AG20443 (cell line): ENCODE data around the gene USP40.
A peak's percentile ranks its signal among the peaks of the same experiment; 100 is the strongest.

Experiments used
- DNase-seq: peaks from one replicate; pipeline ENCODE4 v3.0.0; 2012; ENCODE audit warnings: low spot score, mixed read lengths

USP40 gene

DNA sequence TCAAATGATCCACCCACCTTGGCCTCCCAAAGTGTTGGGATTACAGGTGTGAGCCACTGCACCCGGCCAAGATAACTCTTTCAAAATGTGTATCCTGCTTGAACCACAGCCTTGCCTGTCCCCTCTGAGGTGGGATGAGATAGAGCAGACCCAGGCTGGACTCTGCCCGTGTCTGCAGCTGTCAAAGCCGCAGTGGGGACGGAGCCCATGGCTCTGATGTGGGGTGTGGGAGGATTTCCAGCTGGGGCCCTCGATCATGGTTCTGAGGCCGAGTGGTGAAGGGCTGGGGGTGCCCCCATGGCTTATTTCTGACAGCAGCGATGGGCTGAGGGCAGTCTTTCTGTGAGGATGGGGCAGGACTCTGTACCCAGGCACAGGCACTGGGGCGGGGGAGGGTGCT lies 107.8 kb downstream of the USP40 start:
- no peak for DNase-seq

DNA sequence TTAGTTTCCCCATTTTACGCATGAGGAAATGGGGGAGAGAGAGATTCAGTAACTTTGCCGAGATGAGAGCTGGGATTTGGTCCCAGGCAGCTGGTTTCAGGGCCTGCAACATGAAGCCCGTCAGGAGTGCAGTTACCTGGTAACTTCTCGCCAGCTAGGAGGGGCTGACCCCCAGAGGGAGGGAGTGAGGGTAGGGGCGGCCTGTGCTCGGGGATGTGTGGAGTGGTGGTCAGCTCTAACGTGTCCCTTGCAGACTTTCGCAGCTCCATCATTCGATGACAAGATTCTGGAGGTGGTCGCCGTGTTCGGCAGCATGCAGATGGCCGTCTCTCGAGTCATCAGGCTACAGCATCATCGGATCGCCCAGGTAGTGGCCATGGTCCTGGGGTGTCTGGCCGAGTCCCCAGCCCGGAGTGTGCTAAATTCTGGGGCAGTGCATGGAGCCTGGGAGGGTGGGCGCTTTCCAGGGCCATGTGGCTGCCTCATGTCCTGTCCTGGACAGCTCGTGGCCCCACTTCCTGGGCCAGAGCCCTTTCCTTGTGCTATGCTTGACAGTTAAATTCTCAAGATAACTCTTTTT lies 108.5 kb downstream of the USP40 start:
- no peak for DNase-seq

DNA sequence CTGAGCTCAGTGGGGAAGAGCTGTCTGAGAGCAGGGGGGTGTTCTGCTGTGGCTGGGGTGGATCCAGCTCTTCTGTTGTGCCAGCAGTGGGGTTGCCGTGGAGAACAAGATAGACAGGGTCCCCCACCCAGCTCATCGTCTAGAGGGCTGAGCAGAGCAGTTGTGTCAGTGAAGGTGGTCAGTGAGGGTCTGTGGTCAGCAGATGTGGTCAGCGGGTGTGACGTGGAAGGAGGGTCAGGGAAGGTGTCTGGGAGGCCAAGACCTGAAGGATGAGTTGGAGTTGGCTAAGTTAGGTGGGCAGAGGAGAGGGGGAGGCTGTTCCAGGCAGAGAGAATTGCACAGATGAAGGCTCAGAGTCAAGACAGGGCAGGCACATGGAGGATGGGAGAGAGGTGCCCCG lies 109.2 kb downstream of the USP40 start:
- no peak for DNase-seq

DNA sequence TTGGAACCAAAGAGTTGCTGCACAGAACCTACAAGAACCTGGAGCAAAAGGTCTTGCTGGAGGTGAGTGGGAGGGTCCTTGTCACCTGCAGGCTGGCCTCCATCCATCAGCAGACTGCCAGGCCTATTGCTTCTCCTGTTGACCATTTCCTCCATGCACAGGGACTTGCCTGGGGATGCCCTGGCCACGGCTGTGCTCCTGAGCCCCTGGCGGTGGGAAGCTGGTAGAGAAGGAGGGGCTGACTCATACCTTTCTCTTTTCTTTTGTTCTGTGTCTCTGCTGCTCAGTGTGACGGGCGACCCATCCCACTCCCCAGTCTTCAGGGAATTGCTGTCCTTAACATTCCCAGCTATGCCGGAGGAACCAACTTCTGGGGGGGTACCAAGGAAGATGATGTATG lies 109.6 kb downstream of the USP40 start:
- no peak for DNase-seq

DNA sequence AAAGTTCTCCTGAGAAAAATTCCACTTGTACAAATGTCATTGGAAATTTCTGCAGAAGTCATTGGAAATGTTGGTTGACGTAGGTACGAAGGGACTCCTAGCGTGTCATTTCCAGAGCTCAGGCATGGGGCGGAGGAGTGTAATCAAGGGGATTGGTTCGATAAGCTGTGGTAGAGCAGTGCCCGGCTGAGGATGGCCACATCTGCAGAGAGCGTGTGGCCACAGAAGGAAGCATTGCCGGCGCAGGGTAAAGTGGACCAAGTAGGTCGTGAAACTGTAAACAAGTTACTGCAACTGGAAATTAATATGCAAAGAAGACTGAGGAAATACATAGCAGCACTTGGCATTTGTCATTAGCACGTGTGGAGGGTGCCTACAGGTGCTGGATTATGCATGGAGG lies 110.5 kb downstream of the USP40 start:
- DNase-seq = no peak

DNA sequence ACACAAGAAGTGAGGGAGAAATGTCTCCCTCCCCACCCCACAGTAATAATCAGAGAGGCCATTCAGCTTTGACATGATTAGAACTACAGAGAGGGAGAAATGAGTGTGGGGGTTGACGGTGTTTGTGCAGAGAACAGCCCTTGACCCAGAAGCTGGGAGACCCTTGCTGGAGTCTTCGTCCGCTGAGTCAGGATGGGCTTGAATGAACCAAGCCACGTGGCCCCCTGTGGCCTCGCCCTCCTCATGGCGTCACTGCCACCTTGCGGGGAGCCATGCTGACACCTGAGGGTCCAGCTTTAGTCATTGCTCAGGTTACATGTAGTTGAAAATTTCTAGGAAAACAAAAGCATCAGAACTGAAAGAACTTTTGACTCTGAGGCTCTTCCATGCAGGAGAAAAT lies 111.1 kb downstream of the USP40 start:
- no peak for DNase-seq

DNA sequence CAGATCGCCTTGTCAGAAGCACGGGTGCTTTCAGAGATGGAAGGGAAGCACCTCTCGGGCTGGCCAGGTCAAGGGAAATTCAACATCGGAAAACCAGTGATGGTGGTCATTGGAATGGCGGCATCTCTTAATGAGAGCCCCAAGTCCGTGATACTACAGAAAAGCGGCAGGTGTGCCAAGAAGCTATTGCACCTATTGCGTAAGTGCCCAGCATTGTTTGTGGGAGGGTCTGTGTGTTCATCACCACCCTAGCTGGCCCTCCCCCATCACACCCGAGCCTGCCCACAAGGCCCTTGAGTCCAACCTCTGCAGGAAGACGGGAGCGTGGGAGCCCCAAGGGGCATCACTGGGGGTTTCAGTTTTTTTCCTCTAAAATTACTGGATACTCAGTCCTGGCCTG lies 111.6 kb downstream of the USP40 start:
- no peak for DNase-seq

DNA sequence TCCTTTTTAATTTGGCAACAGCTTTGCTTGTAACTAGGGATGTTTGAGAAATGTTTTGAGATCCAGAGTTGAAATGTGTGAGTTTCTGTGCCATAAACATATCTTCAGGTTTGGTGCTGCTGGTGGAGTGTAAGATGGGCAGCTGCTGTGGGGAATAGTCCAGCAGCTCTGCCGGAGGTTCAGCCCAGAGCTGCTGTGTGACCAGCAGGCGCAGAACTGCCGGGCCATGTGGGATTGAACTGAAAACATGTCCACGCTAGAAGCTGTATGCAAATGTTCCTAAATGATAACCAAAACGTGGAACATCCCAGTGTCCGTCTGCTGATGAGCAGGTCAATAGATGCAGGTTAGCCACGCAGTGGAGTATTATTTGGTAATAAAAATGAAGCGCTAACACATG lies 112.7 kb downstream of the USP40 start:
- no peak for DNase-seq

DNA sequence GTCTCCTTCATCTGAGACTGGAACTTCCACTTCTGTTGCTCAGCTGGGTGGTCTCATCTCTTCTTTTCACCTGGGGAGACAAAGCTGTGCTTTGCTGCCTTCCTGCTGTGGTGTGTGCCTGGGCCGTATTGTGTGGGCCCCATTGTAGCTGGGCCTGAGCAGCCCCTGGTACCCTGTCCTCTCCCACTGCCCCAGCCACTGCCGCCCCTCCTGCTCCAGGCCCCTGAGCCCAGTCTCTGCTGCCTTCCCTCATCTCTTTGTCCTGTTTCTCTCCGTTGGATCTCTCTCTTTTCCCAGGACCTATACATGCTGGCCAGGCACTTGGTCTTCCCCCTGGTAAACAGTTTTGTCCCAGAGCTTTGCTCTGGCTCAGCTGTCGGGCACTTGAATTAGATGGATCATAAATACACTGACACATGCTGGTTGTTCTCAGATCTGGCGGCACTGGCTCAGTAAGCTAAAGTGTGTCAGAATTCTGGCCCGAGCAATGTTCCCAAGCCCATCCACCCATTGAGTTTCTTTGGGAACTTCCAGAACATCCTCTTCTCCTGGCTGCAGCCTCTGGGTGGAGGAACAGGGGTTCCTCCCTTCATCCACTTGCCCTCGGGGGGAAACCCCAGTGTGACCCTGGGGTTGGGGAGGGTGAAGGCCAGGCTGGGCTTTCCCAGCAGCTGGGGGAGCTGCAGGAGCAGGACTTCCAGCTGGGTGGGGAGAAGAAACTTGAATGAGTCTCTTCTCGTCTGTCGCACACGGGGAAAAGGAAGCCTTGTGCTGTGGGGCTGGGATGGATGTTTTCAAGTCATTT lies 113.3 kb downstream of the USP40 start:
- no peak for DNase-seq

DNA sequence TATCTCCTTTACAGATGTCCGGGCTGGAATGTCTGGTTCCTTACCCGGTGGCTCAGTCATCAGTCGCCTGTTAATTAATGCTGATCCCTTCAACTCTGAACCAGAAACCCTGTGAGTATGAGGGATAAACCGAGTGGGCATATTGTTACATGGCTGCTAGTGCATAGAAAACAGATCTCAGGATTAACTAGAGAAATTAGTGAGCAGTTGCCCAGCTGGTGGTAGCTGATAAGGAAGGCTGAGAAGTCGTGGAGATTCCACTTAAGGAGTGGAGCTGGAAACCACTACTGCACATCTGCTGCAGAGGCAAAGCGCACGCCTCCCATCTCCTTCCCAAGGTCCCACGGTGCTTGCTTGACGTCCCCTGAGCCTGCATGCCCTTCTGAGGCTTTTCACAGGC lies 114.6 kb downstream of the USP40 start:
- DNase-seq = no peak

DNA sequence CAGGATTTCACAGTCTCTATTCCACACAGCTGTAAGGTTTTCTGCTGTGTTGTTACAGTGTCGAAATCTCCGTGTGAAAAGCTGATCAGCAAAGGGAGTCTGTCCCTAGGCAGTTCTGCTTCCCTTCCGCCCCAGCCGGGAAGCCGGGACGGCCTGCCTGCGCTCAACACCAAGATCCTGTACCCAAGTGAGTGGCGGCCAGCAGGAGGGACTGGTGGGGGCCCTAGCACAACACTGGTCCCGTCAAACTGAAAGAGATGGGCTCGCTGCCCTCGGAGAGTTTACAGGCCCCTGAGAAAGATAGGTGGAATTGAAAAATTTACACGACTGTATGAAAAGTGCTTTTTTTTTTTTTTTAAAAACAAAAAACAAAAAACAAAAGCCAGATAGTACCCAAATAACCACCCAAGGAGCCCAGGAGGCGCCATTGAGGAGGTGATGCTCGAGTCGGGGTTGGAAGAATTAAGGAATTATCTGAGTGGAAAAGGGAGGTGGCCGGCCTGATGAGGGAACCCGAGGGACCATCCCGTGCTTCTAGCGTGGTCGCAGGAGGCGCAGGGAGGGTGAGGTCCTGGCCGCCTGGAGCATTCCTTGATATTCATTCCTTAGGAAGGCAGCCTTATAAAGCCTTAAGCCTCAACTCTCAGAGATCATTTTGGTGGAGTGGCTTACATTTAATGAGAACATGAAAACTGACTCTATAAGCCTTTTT lies 115.6 kb downstream of the USP40 start:
- no peak for DNase-seq

DNA sequence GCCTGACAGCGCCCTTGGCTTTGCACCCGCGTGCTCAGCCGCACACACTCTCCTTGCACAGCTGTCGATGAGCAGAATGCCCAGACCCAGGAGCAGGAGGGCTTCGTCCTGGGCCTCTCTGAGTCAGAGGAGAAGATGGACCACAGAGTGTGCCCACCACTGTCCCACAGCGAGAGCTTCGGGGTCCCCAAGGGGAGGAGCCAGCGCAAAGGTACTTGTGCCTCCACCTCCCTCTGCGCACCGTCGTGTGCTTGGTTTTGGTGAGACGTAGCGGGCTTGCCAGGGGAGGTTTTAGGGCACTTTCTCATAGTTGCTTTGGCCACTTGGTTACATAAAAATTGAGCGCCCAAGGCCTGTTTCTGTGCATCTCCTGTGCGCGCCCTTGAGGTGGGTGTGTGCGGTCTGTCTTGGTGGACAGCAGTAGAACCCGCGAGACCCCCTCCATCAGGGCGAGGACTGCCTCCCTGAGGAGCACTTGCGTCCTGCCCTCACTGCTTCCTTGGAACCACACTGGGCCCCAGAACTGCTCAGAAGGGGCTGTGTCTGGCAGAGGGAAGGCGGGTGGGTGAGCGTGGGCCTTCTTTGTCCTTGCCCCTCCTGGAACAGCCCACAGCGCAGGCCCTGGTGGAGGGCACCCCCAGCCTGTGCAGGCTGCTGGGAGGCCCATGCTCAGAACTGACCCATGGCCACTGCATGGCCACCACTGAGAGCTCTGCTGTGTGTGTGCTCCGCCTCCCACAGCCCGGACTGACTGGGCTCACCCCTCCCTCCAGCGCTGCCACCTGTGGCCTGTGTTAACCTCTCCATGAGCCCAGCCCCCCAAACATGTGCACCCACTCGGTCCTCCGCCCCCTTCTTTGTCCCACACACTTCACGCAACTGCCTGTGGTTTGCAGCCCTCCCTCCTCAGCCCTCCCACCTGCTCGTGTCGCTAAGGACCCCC lies 116.4 kb downstream of the USP40 start:
- DNase-seq = no peak

DNA sequence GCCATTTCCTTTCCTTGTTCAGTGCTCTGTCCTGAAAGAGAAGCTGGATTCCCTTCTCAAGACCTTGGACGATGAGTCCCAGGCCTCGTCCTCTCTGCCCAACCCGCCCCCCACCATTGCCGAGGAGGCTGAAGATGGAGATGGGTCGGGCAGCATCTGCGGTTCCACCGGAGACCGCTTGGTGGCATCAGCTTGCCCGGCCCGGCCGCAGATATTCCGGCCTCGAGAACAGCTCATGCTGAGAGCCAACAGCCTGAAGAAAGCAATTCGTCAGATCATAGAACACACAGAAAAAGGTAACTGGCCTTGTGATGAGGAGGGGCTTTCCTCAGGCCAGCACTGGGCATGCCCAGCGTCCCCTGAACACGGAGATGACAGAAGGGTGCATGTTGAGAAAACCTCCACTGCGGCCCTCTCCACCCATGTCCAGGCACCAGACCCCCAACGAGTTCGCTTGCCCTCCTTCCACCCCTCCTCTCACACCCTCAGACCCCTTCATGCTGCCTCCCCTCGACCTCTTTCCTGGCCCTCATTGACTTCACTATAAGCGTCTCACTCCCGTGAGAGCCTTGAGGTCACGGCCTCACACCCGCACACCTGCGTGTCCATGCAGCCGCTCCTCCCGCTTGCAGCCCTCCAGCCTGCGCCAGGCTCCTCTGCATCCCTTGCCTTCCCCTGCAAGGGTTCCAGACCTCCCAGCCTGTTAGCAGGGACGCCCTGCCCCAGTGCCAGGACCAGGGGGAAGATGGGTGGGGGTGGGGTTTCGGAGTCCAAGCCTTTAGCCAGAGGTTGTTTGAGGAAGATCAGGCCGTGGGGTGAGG lies 117.3 kb downstream of the USP40 start:
- peak; percentile 87 for DNase-seq

DNA sequence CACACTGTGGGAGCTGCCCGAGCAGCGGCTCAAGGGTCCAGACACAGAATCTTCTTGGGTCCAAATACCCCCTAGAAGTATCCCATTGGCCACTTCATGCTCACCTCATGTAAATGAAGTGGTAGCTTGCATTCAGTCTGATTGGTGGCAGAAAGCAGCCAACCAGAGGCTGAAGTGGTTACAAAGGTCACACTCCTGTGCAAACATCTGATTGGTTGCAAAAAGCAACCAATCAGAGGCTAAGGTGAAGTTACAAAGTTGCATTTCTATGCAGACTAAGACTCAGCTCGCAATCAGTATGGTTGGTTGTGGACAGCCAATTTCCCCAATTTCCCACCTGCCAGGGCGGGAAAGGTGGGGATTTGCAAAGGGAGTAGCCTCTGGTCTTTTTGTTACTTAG lies 118.0 kb downstream of the USP40 start:
- DNase-seq = no peak

DNA sequence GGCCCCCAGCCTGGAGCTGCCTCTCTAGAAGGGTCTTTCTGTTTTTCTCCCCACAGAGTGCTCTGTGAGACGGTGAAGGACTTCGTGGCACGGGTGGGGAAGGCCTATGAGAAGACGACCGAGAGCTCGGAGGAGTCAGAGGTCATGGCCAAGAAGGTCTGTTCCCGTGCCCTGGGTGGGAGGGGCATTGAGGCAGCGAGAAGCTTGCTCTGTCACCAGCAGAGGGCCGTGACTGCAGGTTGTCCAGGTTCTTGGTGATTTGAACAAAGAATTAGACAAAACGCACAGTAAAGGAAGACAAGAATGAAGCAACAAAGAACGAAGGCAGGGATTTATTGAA lies 118.4 kb downstream of the USP40 start:
- DNase-seq = no peak

DNA sequence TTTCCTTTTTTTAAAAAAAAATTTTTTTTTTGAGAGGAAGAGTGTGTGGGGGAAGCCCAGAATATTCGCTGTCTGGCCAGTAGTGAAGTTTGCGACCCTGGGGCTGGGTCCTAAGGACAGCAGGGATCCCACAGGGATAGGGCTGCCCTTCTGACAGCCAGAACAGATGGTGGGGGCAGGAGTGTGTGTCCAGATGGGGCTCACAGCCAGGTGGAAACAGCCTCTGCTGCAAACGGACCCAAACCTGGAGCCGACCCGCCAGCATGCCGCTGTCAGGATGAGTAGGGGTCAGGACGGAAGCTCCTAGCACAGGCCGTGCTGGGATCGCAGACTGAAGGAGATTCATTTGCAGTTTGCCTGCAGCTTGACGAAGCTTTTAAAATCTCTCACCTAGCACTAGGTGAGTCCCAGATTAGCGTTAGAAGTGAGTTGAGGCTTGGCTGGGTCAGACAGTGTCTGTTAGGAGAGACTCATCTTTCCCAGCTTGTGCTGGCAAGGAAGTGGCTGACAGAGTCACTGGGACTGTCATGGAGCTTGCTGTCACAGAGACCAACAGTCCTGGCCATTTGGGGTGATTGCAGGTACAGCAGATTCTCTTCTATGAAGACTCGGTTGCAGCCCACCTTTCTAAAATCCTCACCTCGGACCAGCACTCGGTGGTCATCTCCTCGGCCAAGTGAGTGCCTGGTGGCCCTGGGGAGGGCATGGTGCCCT lies 118.9 kb downstream of the USP40 start:
- DNase-seq = no peak

DNA sequence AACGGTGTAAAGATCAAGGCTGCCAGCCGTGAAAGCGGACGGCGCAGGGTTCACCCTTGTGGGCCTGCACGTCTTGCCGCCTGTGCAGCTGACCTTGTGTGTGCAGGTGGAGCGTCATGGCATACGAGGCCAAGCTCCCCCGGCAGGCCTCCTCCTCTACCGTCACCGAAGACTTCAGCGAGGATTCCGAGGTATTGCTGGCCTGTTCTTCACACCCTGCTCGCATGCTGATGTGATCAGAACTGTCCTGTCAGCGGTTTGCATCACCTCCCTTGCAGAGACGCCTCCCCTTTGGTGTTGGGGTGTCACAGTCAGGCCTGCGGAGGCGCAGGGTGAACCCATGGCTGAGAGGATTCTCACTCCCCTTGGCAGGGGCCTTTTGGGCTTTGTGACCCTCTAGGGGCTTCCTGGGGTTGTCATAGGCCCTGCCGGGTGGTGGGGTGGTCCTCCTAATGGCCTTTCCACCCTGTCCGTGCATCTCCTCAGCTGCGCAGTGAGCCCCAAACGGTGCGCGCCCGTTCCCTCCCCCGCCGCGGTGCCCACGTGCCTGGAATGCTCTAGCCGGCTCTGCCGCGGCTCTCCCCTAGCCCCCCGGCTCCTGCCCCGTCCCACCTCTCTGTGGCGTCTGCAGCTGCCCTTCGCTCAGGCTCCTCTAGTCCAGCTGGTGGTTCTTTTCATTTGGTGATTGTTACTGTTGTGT lies 119.8 kb downstream of the USP40 start:
- no peak for DNase-seq

DNA sequence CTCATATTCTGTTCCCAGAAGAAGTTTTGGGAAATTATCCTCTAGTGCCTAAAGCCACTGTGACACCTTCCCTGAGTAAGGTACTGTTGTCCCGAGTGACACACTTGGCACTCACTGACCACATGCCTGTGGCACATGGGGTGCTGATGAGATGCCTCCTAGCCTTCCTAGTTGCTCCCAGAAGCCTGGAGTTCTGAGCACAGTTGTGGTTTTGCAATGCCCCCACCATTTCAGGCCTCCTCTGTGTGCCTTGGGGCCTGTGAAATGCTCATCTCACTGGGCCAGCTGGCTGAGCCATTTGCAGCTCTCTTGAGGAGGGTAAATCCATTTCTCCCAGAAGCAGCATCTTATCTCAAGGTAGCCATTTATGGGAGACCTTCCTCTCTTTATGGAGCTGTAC lies 120.5 kb downstream of the USP40 start:
- DNase-seq = no peak

DNA sequence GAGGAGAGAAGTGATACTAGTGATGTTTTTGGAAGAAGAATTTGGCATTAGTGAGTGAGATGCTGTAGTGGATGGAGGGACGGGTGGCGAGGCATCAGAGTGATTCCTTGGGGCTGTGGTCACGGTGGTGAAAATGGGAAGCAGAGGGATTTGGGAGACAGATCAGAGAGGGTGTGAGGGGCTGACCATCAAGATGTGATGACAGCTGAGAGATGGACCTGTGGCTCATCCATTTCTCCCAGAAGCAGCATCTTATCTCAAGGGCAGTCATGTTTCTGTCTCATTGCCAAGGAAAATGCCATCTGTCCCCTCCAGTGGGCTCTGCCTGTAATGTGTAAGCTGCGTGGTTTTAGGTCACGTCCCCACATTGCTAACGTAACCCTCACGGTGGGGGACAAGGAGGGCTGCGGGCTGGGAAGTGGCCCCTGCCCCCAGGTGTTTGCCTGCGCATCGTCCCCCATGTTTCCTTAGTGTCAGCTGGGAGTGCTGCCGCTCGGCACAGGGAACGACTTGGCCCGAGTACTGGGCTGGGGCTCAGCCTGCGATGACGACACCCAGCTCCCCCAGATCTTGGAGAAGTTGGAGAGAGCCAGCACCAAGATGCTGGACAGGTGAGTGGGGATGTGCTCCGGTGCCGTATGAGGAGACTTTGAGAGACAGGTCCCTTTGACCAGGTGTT lies 121.3 kb downstream of the USP40 start:
- no peak for DNase-seq

DNA sequence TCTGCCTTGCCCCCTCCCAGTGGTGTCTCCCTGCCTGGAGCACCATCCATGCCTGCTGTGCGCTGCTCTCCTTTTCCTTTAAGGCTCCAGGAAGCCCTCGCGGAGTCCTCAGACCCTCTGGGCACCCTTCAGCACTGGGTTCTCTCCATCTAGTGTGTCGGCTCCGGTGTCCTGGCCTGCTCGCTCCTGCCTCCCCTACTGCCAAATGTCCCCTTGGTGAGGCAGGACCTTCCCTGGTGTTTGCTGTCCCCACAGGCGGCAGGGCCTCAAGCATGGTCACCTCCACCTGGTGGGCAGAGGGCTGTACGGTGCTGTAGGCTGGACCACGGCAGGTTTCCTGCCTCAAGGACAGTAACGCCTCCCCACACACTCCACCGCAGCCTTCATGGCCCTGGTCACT lies 122.1 kb downstream of the USP40 start:
- no peak for DNase-seq
